Activated T-cell treated with anti-CD3 and anti-CD28 coated beads, Interleukin-2, amount 50 U/mL, for 72 hours (primary cell): ENCODE data around the gene PRDM10. TPM values are rescaled to one million over a fixed set of nuclear protein-coding genes. Genes with fewer than 3 reads are reported as not detected.
"Not testable (repeated sequence)": the region's sequence is repeated elsewhere in the genome, so short reads cannot be mapped to it uniquely, and the experiment has no call there.

ENCODE experiments used
- ATAC-seq, 2 donors: fragments of 150-1000 bp; cut with Tn5 transposase; replicated peaks in 1 of 2; 2 replicates each; pipeline ENCODE4 v1.10.0; 2021; ENCODE audit warnings: moderate library complexity in 2 of 2, mild to moderate bottlenecking in 1 of 2
- DNase-seq, 2 donors: peaks; one replicate each; pipeline ENCODE4 v3.0.0; 2021 to 2022; ENCODE audit warnings: mixed read lengths in 1 of 2
- H3K27ac Mint-ChIP-seq: one replicate; pipeline ENCODE4 v1.8.0; 2022; ENCODE audit warnings: mild to moderate bottlenecking, moderate library complexity, mixed read lengths
- H3K27me3 Mint-ChIP-seq: one replicate; pipeline ENCODE4 v1.8.0; 2022; ENCODE audit warnings: low read depth, mixed read lengths
- H3K36me3 Mint-ChIP-seq, 2 donors: one replicate each; pipeline ENCODE4 v1.8.0; 2022; ENCODE audit warnings: mixed read lengths in 2 of 2, mild to moderate bottlenecking in 1 of 2; ENCODE audit not compliant: insufficient read depth in 2 of 2
- H3K4me1 Mint-ChIP-seq: one replicate; pipeline ENCODE4 v1.8.0; 2022; ENCODE audit warnings: low read depth, mixed read lengths
- H3K4me3 Mint-ChIP-seq, 2 donors: one replicate each; pipeline ENCODE4 v1.8.0; 2022; ENCODE audit warnings: mild to moderate bottlenecking in 2 of 2, mixed read lengths in 2 of 2, moderate library complexity in 2 of 2
- H3K9me3 Mint-ChIP-seq, 2 donors: one replicate each; pipeline ENCODE4 v1.8.0; 2022; ENCODE audit warnings: mixed read lengths in 2 of 2
- total RNA-seq, 2 donors: library from RNA; stranded (reverse); gene quantifications; one replicate each; pipeline ENCODE4 v1.2.3, GENCODE V29; 2022

The PRDM10 gene
- total RNA-seq, 2 donors from 2014 or later, result 5.4 to 5.5 TPM

DNA sequence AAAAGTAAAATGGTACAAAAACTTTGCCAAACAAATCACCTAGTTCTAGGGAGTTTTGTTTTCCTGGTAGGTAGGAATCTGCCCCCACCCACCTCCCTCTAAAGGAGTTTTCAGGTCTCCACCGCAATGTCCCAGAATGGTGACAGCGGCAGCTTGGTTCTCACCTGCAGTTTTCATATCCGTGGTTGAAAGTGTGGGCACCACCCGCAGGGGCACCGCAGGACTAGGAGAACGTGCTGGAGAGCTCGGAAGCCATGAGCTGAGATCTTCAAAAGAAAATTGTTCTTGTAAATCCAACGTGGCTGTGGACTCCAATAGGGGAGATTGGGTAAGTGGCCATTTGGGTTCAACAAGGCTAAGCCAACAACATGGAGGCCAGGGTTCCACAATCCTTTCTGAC, 118.1 kb downstream of the PRDM10 start:
- ATAC-seq, result no peak
- Mint-ChIP-seq H3K4me1 (peaks cover 15% of the 10 kb centered on the region), H3K27ac (no peak overlapping the region), H3K4me3 (no peak overlapping the region), H3K9me3 (no peaks in the 10 kb centered on the region), H3K27me3 (no peaks in the 10 kb centered on the region), H3K36me3 (peaks cover 19 to 48% of the 10 kb centered on the region in 2 donors)
- DNase-seq, result no peak

DNA sequence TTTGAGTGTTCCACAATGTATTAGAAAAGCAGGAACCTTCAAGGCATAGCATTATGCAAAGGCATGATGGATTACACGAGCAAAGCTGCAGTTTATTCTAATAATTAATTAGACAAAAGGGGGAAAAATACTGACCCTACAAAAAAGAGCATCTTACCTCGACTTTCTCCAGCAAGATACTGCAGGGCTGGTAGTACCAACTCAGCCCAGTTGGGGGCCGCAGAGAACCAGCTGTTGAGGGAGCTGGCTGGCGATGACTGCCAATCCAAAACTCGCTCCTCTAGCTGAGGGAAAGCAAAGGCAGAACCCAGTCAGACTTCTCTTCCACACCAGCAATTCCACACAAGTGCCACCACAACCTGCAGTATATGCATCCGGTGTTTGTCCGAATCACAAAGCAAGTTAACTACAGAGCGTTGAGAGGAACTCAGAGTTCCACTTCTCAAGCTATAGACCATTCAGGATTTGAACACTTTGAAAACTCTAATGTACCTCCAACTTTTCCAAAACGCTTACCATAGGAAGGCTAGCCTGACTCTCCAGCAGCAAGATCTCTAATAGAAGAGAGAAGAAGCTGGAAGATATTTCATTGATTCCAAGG, 121.0 kb downstream of the PRDM10 start:
- H3K27me3 Mint-ChIP-seq, result no peaks in the 10 kb centered on the region
- H3K27ac Mint-ChIP-seq, result no peak overlapping the region
- H3K4me3 Mint-ChIP-seq, result no peak overlapping the region
- H3K36me3 Mint-ChIP-seq, result peaks cover 14 to 32% of the 10 kb centered on the region in 2 donors
- no peaks in the 10 kb centered on the region for H3K9me3 Mint-ChIP-seq
- DNase-seq (peak; percentile 36 to 44), ATAC-seq (peak in 1 of 2 donors; percentile 48)
- no peaks in the 10 kb centered on the region for H3K4me1 Mint-ChIP-seq

- Mint-ChIP-seq H3K27me3 (no peaks in the 10 kb centered on the region), H3K4me1 (no peaks in the 10 kb centered on the region), H3K27ac (no peak overlapping the region), H3K36me3 (peaks cover 14 to 28% of the 10 kb centered on the region in 2 donors), H3K9me3 (no peaks in the 10 kb centered on the region), H3K4me3 (no peak overlapping the region)
- DNase-seq, result no peak
- ATAC-seq, result no peak
Observed at GRCh38 chr11:129880311-129880710, 122.3 kb downstream of the PRDM10 start.

- Mint-ChIP-seq H3K27ac (no peak overlapping the region), H3K9me3 (no peaks in the 10 kb centered on the region), H3K36me3 (peaks cover 13 to 29% of the 10 kb centered on the region in 2 donors), H3K27me3 (no peaks in the 10 kb centered on the region), H3K4me3 (no peak overlapping the region), H3K4me1 (no peaks in the 10 kb centered on the region)
- DNase-seq (no peak), ATAC-seq (no peak)
Observed at GRCh38 chr11:129871914-129872313, 130.7 kb downstream of the PRDM10 start.

DNA sequence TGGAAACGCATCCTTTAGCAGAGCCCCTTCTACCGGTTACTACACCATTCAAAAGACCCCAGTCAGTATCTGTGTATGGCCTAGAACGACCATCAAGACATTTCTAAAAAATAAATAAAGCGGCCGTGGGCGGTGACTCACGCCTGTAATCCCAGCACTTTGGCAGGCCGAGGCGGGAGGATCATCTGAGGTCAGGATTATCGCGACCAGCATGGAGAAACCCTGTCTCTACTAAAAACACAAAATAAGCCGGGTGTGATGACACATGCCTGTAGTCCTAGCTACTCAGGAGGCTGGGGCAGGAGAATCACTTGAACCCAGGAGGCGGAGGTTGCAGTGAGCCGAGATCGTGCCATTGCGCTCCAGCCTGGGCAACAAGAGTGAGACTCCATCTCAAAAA, 134.0 kb downstream of the PRDM10 start:
- Mint-ChIP-seq H3K27ac (peak overlapping the region; percentile 8), H3K36me3 (peaks cover 16 to 36% of the 10 kb centered on the region in 2 donors)
- H3K4me1 Mint-ChIP-seq, H3K4me3 Mint-ChIP-seq, ATAC-seq, DNase-seq, H3K27me3 Mint-ChIP-seq, H3K9me3 Mint-ChIP-seq: not testable (repeated sequence)

GRCh38 chr11:129866311-129866710, 136.3 kb downstream of the PRDM10 start:
- no peak for ATAC-seq
- Mint-ChIP-seq H3K27me3 (no peaks in the 10 kb centered on the region), H3K4me1 (peaks cover 19% of the 10 kb centered on the region), H3K4me3 (no peak overlapping the region), H3K9me3 (no peaks in the 10 kb centered on the region), H3K36me3 (peaks cover 10 to 29% of the 10 kb centered on the region in 2 donors), H3K27ac (no peak overlapping the region)
- no peak for DNase-seq

- ATAC-seq, result peak; percentile 44 to 48
- Mint-ChIP-seq H3K4me1 (peaks cover 19% of the 10 kb centered on the region), H3K27ac (peak overlapping the region; percentile 42), H3K9me3 (no peaks in the 10 kb centered on the region), H3K4me3 (no peak overlapping the region), H3K36me3 (peaks cover 9 to 25% of the 10 kb centered on the region in 2 donors), H3K27me3 (no peaks in the 10 kb centered on the region)
- DNase-seq, result no peak
Observed at GRCh38 chr11:129865701-129866100, 136.9 kb downstream of the PRDM10 start.

- H3K27ac Mint-ChIP-seq, result no peak overlapping the region
- peaks cover 21% of the 10 kb centered on the region for H3K4me1 Mint-ChIP-seq
- H3K36me3 Mint-ChIP-seq, result peaks cover 8 to 25% of the 10 kb centered on the region in 2 donors
- DNase-seq, result no peak
- H3K27me3 Mint-ChIP-seq, result no peaks in the 10 kb centered on the region
- ATAC-seq, result no peak
- H3K9me3 Mint-ChIP-seq, result no peaks in the 10 kb centered on the region
- no peak overlapping the region for H3K4me3 Mint-ChIP-seq
Observed at GRCh38 chr11:129864811-129865210, 137.8 kb downstream of the PRDM10 start.

DNA sequence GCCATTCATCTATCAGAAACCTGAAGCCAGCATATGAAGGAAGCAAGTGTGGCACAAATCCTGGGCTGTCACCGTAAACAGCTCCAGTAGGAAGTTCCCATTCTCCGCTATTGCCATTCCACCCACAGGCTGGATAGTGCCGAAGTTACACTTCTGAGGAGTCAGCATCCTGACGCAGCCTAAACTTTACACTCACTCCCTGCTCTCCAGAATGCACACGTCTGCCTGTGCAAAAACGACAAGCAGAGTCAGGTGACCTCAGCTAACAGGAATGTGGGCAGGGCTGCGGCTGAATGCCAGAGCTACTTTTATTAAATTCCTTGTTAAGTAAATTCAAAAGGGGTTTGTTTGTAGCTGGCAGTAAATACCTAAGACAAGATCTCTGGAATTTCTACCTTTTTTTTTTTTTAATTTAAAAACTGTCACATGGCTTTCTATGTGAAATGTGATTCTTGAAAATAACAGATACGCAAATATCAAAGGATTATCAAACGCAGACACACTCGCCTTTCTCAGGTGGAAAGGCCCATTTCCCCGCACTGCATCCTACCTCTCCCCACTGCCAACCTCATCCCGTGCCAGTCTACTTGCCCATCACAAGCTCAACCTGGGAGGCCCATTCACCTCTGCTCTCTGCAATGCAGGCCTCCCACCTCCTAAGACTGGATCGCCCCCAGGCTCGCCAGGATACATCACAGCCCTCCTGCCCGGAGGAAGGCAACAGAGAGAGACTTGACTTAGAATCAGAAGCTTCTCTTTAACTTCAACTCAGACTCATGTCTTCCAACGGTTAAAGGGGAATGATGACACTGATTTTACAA, 140.7 kb downstream of the PRDM10 start:
- H3K9me3 Mint-ChIP-seq, result no peaks in the 10 kb centered on the region
- peaks cover 7 to 22% of the 10 kb centered on the region in 2 donors for H3K36me3 Mint-ChIP-seq
- H3K4me1 Mint-ChIP-seq, result peaks cover 30% of the 10 kb centered on the region
- no peak overlapping the region for H3K4me3 Mint-ChIP-seq
- H3K27me3 Mint-ChIP-seq, result no peaks in the 10 kb centered on the region
- ATAC-seq (no peak), DNase-seq (no peak)
- no peak overlapping the region for H3K27ac Mint-ChIP-seq

GRCh38 chr11:129856036-129856435, 146.6 kb downstream of the PRDM10 start:
- DNase-seq (no peak), ATAC-seq (no peak)
- H3K27ac Mint-ChIP-seq, result no peak overlapping the region
- H3K4me3 Mint-ChIP-seq, result no peak overlapping the region
- H3K4me1 Mint-ChIP-seq, result peaks cover 40% of the 10 kb centered on the region
- peaks cover 2 to 5% of the 10 kb centered on the region in 2 donors for H3K36me3 Mint-ChIP-seq
- no peaks in the 10 kb centered on the region for H3K27me3 Mint-ChIP-seq
- no peaks in the 10 kb centered on the region for H3K9me3 Mint-ChIP-seq

DNA sequence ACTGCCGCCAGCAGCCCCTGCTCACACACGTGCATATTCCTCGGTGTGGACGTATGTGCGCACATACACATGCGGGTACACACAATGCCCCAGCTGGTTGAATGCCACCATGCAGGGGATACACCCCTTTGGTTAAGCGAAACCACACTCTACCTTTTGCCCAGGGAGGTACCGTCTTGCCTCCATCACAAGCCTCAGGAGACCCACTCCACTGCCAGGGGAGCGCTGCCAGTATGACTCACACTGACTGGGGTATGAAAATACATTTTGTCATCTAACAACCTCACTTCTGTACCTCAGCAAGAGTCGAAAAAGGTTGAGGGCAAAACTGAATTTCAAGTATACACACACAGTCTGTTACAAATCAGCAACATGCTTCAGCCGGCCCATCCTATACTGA, 147.5 kb downstream of the PRDM10 start:
- no peaks in the 10 kb centered on the region for H3K27me3 Mint-ChIP-seq
- no peaks in the 10 kb centered on the region for H3K9me3 Mint-ChIP-seq
- peaks cover 2 to 5% of the 10 kb centered on the region in 2 donors for H3K36me3 Mint-ChIP-seq
- H3K4me3 Mint-ChIP-seq, result no peak overlapping the region
- peaks cover 40% of the 10 kb centered on the region for H3K4me1 Mint-ChIP-seq
- peak; percentile 43 to 46 for ATAC-seq
- peak in 1 of 2 donors; percentile 23 for DNase-seq
- H3K27ac Mint-ChIP-seq, result no peak overlapping the region

GRCh38 chr11:129854232-129854805, 148.3 kb downstream of the PRDM10 start:
- DNase-seq, result no peak
- Mint-ChIP-seq H3K4me3 (peak overlapping the region; percentile 47 to 69), H3K9me3 (no peaks in the 10 kb centered on the region), H3K27ac (peak overlapping the region; percentile 92), H3K4me1 (peaks cover 32% of the 10 kb centered on the region), H3K27me3 (no peaks in the 10 kb centered on the region), H3K36me3 (peaks cover 0 to 2% of the 10 kb centered on the region in 2 donors)
- peak; percentile 40 to 47 for ATAC-seq

DNA sequence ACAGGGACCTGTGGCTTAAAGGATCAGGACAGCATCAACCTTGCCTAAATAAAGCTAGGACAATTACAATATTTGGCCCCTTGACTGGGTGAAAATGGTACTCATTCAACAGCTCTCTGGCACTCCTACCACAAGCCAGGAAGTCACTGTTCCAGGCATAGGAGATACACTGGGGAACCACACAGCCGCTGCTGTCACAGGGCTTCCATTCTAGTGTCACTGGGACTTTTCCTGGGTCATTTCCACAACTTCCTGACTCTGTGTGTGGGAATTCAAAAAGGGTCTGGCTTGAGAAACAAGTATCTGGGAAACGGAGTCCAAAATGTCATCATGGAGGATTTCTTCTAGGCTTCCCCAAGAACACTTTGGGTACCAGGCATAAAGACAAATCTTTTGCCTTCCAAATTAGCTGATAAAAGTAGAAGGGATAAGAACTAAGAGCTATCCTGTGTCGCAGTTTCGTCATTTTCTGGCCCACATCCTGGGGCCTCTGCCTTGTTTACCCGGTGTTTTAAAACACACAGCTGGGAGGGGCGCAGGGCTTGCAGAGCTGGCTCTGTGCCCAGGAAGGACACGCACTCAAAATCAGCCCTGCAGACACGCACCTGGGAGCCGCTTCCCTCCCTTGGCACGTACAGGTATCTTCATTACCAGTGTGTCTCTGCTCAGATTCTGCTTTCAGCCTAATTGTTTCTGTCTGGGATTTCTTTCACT, 149.0 kb downstream of the PRDM10 start:
- no peaks in the 10 kb centered on the region for H3K36me3 Mint-ChIP-seq
- H3K4me1 Mint-ChIP-seq, result peaks cover 28% of the 10 kb centered on the region
- H3K9me3 Mint-ChIP-seq, result no peaks in the 10 kb centered on the region
- ATAC-seq, result peak; percentile 82 to 88
- peak overlapping the region; percentile 47 to 69 for H3K4me3 Mint-ChIP-seq
- peak; percentile 57 to 69 for DNase-seq
- no peaks in the 10 kb centered on the region for H3K27me3 Mint-ChIP-seq
- peak overlapping the region; percentile 92 for H3K27ac Mint-ChIP-seq
